ENCODE measurements around the gene A1CF. TPM values are rescaled to one million over a fixed set of nuclear protein-coding genes. Genes with fewer than 3 reads are reported as not detected.

The A1CF gene
- total RNA-seq, result 3.7 TPM
- polyA plus RNA-seq (ENCODE audit: insufficient read depth, low read depth, low replicate concordance), result 3.8 TPM
- long read RNA-seq, donor 1, result 0 reads
- long read RNA-seq, donor 2, result 0 reads
- long read RNA-seq, donor 3, partial matches to known transcripts, result 0 of 1 reads
- long read RNA-seq, donor 3, other reads (novel, unspliced or antisense), result 0 of 1 reads
- long read RNA-seq, donor 4, full-length matches to known transcripts, result 2 of 2 reads
- long read RNA-seq, donor 4, partial matches to known transcripts, result 0 of 2 reads
- long read RNA-seq, donor 4, other reads (novel, unspliced or antisense), result 0 of 2 reads
- long read RNA-seq, donor 5, result 0 reads
- long read RNA-seq, donor 6, full-length matches to known transcripts, result 1 of 1 reads
- long read RNA-seq, donor 6, partial matches to known transcripts, result 0 of 1 reads
- long read RNA-seq, donor 6, other reads (novel, unspliced or antisense), result 0 of 1 reads
- long read RNA-seq, donor 7, partial matches to known transcripts, result 0 of 1 reads
- long read RNA-seq, donor 7, other reads (novel, unspliced or antisense), result 1 of 1 reads
- long read RNA-seq, donor 8, result 0 reads
- long read RNA-seq, donor 9, result 0 reads
- long read RNA-seq, donor 10, full-length matches to known transcripts, result 2 of 2 reads
- long read RNA-seq, donor 10, partial matches to known transcripts, result 0 of 2 reads
- long read RNA-seq, donor 10, other reads (novel, unspliced or antisense), result 0 of 2 reads

GRCh38 chr10:50885097-50885859 lies at the start of gene A1CF:
Gene A1CF, minus strand, starts transcription at chr10:50885627. Its CDS starts 25,687 bp downstream, at chr10:50859940.
- Histone ChIP-seq H3K4me1 (ENCODE audit: control insufficient read depth in 2 of 3, insufficient read depth in 2 of 3, low read depth in 1 of 3, low read length in 3 of 3) (no peaks in the 10 kb centered on the region), H3K36me3 (ENCODE audit: control insufficient read depth in 2 of 3, insufficient read depth in 3 of 3, low read length in 3 of 3) (no peaks in the 10 kb centered on the region), H3K9me3 (ENCODE audit: control insufficient read depth in 2 of 3, insufficient read depth in 1 of 3, low read length in 3 of 3) (no peaks in the 10 kb centered on the region), H3K27me3 (ENCODE audit: control insufficient read depth, insufficient read depth, low read length) (no peaks in the 10 kb centered on the region), H3K27ac (ENCODE audit: low read depth in 2 of 2, low read length in 2 of 2) (no peak within 1 kb of the TSS), H3K9ac (ENCODE audit: low read length in 3 of 3) (no peak within 1 kb of the TSS), H3K4me3 (ENCODE audit: low read length in 3 of 3) (peak within 1 kb of the TSS; percentile 1 to 36 (median 27))
- intact Hi-C loops (cut with DNase I), result no loop called here
- TF ChIP-seq CTCF (IDR thresholded peaks at IDR 0.05; ENCODE audit: borderline replicate concordance, extremely low read depth, insufficient read depth), result no peak
- FAIRE-seq, result peak; percentile 76
- peak in 2 of 5 donors; percentile 27 to 36 for DNase-seq

GRCh38 chr10:50931948-50932431 lies 46.6 kb upstream of the A1CF start:
- no peak overlapping the region for H3K9ac ChIP-seq (ENCODE audit: low read length in 3 of 3)
- intact Hi-C loops (cut with DNase I), result no loop called here
- TF ChIP-seq CTCF (IDR thresholded peaks at IDR 0.05; ENCODE audit: borderline replicate concordance, extremely low read depth, insufficient read depth), result no peak

GRCh38 chr10:50929670-50930069 lies 44.2 kb upstream of the A1CF start:
- Histone ChIP-seq H3K9ac (ENCODE audit: low read length in 3 of 3) (no peak overlapping the region), H3K27ac (ENCODE audit: low read depth in 2 of 2, low read length in 2 of 2) (no peak overlapping the region), H3K9me3 (ENCODE audit: control insufficient read depth in 2 of 3, insufficient read depth in 1 of 3, low read length in 3 of 3) (no peaks in the 10 kb centered on the region), H3K27me3 (ENCODE audit: control insufficient read depth, insufficient read depth, low read length) (no peaks in the 10 kb centered on the region), H3K4me3 (ENCODE audit: low read length in 3 of 3) (no peak overlapping the region), H3K36me3 (ENCODE audit: control insufficient read depth in 2 of 3, insufficient read depth in 3 of 3, low read length in 3 of 3) (no peaks in the 10 kb centered on the region), H3K4me1 (ENCODE audit: control insufficient read depth in 2 of 3, insufficient read depth in 2 of 3, low read depth in 1 of 3, low read length in 3 of 3) (no peaks in the 10 kb centered on the region)
- FAIRE-seq, result no peak
- DNase-seq, result no peak
- intact Hi-C loops (cut with DNase I), result no loop called here
- TF ChIP-seq CTCF (IDR thresholded peaks at IDR 0.05; ENCODE audit: borderline replicate concordance, extremely low read depth, insufficient read depth), result no peak

More at GRCh38 chr10:50931948-50932431, 46.6 kb upstream of the A1CF start:
- Histone ChIP-seq H3K4me3 (ENCODE audit: low read length in 3 of 3) (no peak overlapping the region), H3K4me1 (ENCODE audit: control insufficient read depth in 2 of 3, insufficient read depth in 2 of 3, low read depth in 1 of 3, low read length in 3 of 3) (no peaks in the 10 kb centered on the region), H3K36me3 (ENCODE audit: control insufficient read depth in 2 of 3, insufficient read depth in 3 of 3, low read length in 3 of 3) (no peaks in the 10 kb centered on the region), H3K27me3 (ENCODE audit: control insufficient read depth, insufficient read depth, low read length) (no peaks in the 10 kb centered on the region), H3K27ac (ENCODE audit: low read depth in 2 of 2, low read length in 2 of 2) (no peak overlapping the region), H3K9me3 (ENCODE audit: control insufficient read depth in 2 of 3, insufficient read depth in 1 of 3, low read length in 3 of 3) (no peaks in the 10 kb centered on the region)
- FAIRE-seq, result no peak
- DNase-seq, result no peak

Data from kidney (tissue), 22 donors.